ENCODE results near the gene PRR11.
"Not testable (repeated sequence)": the region's sequence is repeated elsewhere in the genome, so short reads cannot be mapped to it uniquely, and the experiment has no call there.

The PRR11 gene

GRCh38 chr17:59155439-59156177 is at the start of gene PRR11:
PRR11 (plus strand) TSS chr17:59155746; CDS start chr17:59169753, 14,007 bp downstream.
- DNase-seq, result peak; percentile 100

GRCh38 chr17:59105852-59106462 is 49.6 kb upstream of the PRR11 start:
- DNase-seq, result peak; percentile 41

- peak; percentile 98 for DNase-seq
These were observed 48.9 kb upstream of the PRR11 start, which contains the start of gene TRIM37 for GRCh38 chr17:59106463-59107305. TRIM37 (minus strand) TSS chr17:59106880; CDS start chr17:59106461, 419 bp downstream.

- no peak for DNase-seq
These were observed 48.3 kb upstream of the PRR11 start for GRCh38 chr17:59107306-59107670.

GRCh38 chr17:59108400-59109102 is 47.0 kb upstream of the PRR11 start:
- DNase-seq, result no peak

GRCh38 chr17:59110973-59111372 is 44.6 kb upstream of the PRR11 start:
- DNase-seq, result no peak

DNA sequence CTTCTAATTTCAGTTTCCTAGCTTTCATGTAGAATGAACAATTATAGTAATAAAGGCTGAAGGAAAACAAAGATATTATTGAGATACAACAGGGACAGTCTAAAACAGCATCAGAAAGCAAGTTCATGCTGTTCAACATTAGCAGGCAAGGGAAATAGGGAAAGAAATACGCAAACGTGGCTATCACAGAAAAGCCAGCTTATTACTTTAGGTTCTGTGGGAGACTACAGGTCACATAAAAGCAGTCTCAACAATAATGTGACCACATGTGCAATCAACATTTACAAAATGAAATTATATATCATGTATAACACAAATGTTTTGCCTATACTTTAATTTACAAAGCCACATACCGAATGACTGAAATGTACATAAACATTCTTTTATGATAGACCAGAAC is 44.0 kb upstream of the PRR11 start:
- DNase-seq, result no peak

GRCh38 chr17:59115474-59115873 is 40.1 kb upstream of the PRR11 start:
- no peak for DNase-seq

GRCh38 chr17:59121901-59122480 is 33.6 kb upstream of the PRR11 start:
- no peak for DNase-seq

DNA sequence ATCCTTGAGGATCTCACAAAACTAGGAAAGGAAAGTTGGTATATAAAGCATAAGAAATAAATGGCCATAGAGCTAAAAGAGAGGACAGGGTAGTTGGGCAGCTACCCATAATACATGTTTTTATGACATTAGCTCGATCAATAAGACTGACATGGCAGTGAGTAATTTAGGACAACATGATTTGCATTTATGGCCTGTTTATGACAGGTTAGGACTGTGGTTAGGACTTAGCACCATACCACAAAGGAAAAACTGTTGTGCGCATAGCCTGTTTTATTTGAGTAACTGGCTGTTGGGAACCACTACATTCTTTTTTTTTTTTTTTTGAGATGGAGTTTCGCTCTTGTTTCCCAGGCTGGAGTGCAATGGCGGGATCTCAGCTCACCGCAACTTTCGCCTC is 30.9 kb upstream of the PRR11 start:
- no peak for DNase-seq

- DNase-seq, result no peak
These were observed 28.6 kb upstream of the PRR11 start for GRCh38 chr17:59126809-59127417.

- DNase-seq, result no peak
These were observed 25.7 kb upstream of the PRR11 start for GRCh38 chr17:59129814-59130213.

- no peak for DNase-seq
These were observed 24.4 kb upstream of the PRR11 start for GRCh38 chr17:59131131-59131530.

GRCh38 chr17:59138339-59138738 is 17.2 kb upstream of the PRR11 start:
- DNase-seq, result not testable (repeated sequence)

DNA sequence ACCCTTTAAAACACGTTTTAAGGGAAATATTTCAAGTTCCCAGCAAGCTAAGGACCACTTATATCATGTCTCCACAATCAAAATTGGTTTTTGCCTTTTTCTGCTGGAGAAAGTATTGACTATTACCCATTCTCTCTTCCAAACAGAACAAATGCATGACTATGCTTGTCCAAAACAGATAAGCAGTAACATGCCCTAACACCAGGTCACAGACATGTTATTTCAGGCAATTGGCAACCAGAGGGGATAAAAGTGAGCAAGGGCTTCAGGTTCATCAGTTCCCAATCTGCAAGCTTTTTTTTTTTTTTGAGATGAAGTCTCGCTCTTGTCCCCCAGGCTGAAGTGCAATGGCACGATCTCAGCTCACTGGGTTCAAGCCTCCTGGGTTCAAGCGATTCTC is 15.6 kb upstream of the PRR11 start:
- DNase-seq, result no peak

DNA sequence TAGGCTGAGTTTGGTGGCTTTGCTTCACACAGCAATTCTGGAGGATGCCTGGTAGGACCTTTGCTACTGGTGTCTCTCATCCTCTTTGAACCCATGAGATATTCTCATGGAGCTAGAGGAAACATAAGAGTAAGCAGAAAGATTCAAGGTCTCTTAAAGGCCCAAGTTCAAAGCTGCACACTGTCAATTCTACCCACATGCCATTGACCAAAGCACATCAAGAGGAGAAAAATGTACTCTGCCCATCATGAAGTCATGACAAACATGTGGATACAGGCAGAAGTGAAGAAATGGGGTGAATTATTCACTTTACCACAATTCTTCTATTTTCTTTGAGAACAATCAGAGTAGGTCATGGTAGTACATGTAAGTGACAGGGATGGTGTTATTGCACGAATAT is 13.7 kb upstream of the PRR11 start:
- DNase-seq, result no peak

- DNase-seq, result no peak
These were observed 9.9 kb upstream of the PRR11 start for GRCh38 chr17:59145571-59146096.

- no peak for DNase-seq
These were observed 6.5 kb upstream of the PRR11 start for GRCh38 chr17:59149051-59149450.

GRCh38 chr17:59149841-59150511 is 5.6 kb upstream of the PRR11 start:
- no peak for DNase-seq

DNA sequence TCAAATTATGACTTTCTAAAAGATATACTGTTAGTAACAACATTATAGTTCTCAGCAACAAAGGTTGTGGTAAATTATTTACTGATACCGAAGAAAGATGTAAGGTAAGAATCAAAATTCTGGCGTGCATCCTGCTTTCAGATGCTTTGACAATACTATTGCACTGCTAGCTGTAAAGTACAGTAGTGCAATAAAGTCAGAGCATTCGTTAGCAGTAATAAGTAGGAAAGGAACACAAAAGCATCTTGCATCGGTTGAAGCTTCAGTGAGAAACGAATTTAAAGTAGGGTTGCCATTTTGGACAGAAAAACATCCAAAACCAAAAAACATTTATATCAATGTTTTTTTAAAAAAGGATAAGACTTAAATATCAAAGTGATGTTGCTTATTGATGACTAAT is 4.5 kb upstream of the PRR11 start:
- DNase-seq, result no peak

DNA sequence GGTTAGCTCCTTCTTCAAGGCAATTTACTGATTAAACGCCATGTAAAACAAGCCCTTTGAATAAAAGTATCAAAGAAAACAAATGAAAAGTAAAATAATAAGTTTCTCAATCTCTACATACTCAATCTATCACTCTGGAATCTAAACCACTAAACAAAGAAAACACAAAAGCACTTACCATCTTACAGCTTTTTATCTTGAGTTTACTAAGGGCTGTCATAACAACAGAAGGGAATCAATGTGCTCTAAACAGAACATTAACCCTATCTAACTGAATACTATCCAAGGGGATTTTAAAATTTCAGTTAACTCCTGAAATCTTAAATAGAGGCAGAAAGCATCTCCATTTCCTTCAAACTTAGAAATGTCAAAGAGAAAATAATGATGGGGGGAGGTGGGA is 4.0 kb upstream of the PRR11 start:
- DNase-seq, result no peak

Measured in NCI-H1694 (cell line).